ENCODE results near the gene ROCK2.
"Not testable (repeated sequence)": the region's sequence is repeated elsewhere in the genome, so short reads cannot be mapped to it uniquely, and the experiment has no call there.

The ROCK2 gene

DNA sequence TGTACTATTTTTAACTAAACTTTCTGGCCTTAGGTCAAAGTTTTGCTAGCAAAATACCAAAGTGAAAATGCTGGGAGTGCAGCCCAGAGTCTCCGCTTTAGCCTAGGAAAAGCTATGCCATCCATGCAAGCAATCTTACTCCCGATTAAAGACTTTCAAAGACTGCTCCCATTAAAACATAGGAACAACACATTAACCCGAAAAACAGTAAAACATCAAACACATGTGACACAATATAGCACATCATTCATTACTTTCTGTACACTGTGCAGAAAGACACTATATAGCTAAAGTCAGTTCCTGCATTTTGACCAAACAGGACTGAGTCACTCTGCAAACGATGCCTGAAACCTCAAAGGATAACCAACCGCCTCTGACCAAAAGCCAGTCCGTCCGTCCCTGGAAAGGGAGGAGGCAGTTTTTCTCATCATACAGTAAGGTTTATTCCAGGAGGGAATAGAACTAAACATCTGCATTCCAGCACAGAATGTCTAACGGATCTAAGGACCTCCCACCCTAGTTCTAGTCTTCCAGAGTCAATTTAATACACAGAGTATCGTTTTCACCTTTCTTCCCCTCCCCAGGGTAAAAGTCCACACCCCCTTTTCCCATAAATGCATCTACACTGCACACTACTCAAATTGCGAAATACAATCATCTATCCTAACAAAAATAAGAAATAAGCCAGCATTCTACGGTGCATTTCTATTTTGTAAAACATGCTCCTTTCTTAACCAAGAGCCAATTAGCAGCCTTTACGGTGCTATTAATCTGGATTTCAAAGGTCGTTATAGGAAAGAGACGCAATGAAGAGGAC is 1.7 kb downstream of the ROCK2 start:
- DNase-seq (ENCODE audit: low read depth, low spot score) = no peak

DNA sequence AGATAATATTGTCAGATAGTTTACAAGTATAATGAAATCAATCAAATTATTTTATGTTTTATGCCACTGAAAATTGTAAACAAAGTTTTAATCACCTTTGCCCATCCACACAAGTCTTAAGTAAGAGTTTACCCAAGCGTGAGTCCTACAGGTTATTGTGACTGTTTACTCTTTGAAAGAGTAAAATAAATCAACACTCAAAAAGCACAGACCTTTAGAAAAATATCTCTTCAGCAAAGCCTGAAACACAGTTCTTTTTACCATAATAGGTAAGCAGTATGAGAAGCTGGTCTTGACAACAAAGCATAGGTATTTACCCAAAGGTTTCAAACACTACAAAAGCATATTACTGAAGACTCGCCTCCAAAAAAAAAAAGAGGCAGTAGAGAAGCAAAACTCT is 3.7 kb downstream of the ROCK2 start:
- DNase-seq (ENCODE audit: low read depth, low spot score) = no peak

GRCh38 chr2:11339508-11340083 is 4.8 kb downstream of the ROCK2 start:
- DNase-seq (ENCODE audit: low read depth, low spot score) = no peak

DNA sequence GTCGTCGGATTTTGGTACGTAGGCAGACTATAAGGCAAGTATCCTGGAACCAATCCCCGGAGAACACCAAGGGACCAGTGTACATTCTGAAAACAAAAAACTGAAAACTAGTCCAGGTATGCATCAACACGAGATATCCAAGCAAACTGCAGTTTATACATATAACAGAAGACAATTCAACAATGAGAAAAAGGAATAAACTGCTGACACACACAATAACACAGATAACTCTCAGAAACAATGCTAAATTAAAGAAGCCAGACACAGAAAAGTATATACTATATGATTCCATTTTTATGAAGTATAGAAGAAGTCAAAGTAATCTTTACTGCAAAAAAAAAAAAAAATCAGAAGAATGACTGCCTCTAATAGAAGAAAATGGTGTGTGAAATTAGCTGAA is 5.9 kb downstream of the ROCK2 start:
- DNase-seq (ENCODE audit: low read depth, low spot score) = no peak

- no peak for DNase-seq (ENCODE audit: low read depth, low spot score)
These were observed 6.5 kb downstream of the ROCK2 start for GRCh38 chr2:11337909-11338308.

DNA sequence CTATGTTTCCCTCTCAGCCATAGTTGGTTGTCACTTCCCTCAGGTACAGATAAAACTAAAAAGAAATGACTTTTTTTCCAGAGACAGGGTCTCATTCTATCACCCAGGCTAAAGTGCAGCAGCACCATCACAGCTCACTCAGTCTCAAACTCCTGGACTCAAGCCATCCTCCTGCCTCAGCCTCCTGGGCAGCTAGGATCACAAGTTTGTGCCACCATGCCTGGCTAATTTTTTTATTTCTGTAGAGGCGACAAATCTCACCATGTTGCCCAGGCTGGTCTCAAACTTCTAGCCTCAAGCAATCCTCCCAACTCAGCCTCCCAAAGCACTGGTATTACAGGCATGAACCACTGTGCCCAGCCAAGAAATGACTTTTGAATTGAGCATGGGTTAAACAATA is 8.2 kb downstream of the ROCK2 start:
- DNase-seq (ENCODE audit: low read depth, low spot score) = no peak

GRCh38 chr2:11333427-11334183 is 10.8 kb downstream of the ROCK2 start:
- no peak for DNase-seq (ENCODE audit: low read depth, low spot score)

DNA sequence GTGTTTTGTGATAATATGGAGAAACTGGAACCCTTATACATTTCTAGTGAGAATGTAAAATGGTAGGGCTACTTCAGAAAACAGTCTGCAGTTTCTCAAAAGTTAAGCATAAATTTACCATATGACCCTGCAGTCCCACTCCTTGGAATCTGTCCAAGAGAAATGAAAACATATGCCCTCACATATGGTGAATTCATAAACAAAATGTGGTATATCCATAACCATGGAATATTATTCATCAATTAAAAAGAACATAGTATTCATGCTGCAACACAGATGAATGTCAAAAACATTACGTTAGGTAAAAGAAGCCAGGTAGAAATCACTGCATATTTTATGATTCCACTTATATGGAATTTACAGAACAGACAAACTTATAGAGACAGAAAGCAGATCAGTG is 11.8 kb downstream of the ROCK2 start:
- no peak for DNase-seq (ENCODE audit: low read depth, low spot score)

DNA sequence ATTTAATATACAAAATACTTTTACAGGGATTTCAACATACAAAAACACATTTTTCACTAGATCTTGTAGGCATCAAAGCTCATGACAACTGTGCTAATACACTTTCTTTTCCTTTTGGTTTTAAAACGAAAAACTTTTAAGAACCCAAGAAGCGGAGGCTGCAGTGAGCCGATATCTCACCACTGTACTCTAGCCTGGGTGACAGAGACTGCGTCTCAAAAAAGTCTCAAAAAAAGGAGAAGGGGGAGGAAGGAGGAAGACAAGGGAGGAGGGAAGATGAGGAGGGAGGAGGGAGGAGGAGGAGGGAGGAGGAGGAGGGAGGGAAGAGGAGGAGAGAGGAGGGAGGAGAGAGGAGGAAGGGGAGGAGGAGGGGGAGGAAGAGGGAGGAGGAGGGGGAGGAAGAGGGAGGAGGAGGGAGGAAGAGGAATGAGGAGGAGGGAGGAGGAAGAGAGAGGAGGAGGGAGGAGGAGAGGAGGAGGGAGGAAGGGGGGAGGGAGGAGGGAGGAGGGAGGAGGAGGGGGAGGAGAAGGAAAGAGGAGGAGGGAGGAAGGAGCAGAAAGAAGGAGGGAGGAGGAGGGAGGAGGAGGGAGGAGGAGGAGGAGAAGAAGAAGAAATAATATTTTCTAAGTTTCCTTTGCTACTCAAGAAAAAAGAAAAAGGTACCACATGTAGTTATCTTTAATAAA is 13.8 kb downstream of the ROCK2 start:
- no peak for DNase-seq (ENCODE audit: low read depth, low spot score)

GRCh38 chr2:11329776-11330175 is 14.7 kb downstream of the ROCK2 start:
- DNase-seq (ENCODE audit: low read depth, low spot score) = no peak

- DNase-seq (ENCODE audit: low read depth, low spot score) = not testable (repeated sequence)
These were observed 15.9 kb downstream of the ROCK2 start for GRCh38 chr2:11328522-11328921.

DNA sequence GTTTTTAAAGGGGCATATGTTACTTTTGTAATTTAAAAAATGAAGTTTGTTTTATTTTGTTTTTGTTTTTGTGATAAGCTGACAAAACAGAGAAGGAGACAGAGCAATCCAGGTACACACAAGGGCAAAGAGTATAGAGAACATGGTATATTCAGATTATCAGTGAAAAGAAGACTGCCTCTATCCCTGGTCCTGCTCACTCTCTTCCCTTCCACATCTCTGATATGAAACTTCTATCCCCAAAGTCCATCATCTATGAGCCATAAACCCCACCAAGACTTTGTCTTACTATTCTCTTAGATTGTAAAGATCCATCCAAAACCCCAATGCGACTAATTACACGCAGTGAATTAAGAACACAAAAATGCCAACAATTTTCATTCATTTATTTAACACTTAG is 16.6 kb downstream of the ROCK2 start:
- DNase-seq (ENCODE audit: low read depth, low spot score) = no peak

- no peak for DNase-seq (ENCODE audit: low read depth, low spot score)
These were observed 17.7 kb downstream of the ROCK2 start for GRCh38 chr2:11326677-11327211.

DNA sequence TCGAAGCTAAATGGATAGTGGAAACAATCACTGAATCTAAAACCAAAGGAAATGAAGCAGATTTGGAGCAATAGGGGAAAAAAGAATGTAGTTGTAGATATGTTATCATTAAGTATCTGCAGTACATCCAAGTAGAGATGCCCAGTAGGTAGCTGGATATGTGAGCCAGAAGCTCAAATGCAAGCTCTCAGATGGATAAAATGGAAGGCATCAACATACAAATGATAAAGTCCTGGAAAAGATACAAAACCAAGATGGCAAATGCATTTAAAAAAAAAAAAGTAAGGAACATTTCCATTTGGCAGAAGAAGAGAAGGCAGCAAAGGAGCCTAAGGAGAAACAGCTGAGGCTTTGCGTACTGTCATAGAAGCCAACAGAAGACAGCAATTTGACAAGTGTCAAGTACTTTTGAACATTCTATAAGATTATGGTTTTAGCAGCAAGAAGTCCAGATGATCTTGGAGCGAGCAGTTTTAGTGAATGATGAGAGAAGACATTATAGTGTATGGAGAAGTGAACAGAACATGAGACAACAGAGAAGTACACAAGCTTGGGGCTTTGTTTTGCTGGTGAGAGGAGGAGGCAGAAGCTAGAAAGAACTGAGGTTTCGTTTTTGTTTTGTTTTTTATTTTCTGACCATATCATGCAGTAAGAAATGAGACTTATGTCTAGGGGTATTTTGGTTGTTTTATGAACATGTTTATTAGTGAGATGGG is 18.3 kb downstream of the ROCK2 start:
- no peak for DNase-seq (ENCODE audit: low read depth, low spot score)

- no peak for DNase-seq (ENCODE audit: low read depth, low spot score)
These were observed 22.6 kb downstream of the ROCK2 start for GRCh38 chr2:11321847-11322246.

- DNase-seq (ENCODE audit: low read depth, low spot score) = no peak
These were observed 23.5 kb downstream of the ROCK2 start for GRCh38 chr2:11320698-11321492.

GRCh38 chr2:11319939-11320338 is 24.5 kb downstream of the ROCK2 start:
- no peak for DNase-seq (ENCODE audit: low read depth, low spot score)

DNA sequence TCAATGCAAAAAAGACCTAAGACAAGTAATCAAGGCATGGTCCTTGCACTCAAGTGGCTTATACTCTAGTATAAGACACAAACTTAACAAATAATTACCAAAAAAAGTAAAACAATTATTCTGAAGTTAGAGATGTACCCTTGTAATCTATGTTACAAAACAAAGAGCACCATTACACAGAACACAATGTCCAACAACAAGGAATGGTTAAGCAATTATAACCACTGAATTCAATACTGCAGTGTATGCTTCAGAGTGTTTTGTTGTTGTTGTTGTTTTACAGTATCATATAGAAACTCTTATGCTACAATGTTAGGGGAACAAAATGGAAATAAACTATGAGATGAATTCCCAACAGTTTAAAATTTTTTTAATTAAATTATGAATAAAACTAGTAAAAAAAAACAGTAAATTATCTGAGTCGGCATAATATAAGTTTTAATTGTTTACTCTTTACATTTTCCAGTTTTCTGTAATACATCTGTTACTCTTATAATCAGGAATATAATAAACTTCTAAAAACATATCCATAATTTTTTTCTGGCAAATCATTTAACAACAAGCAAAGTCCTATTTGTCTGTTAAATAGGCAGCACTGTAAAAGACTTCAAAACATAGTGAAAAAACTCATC is 29.2 kb downstream of the ROCK2 start:
- no peak for DNase-seq (ENCODE audit: low read depth, low spot score)

- no peak for DNase-seq (ENCODE audit: low read depth, low spot score)
These were observed 29.9 kb downstream of the ROCK2 start for GRCh38 chr2:11314487-11314886.
